Adrenal gland (tissue), 5 donors: Measurements from ENCODE around the gene CMC1.

Source experiments
- CTCF ChIP-seq, 6 experiments: fragments of 450-650 bp in 4 of 6; fragments of 200-600 bp in 2 of 6; sonication (generic) in 1 of 6; IDR thresholded peaks; 1 replicate in 5 of 6; 2 replicates in 1 of 6; pipeline versions ENCODE4 v1.5.1 to v1.8.0; 2016 to 2021; ENCODE audit warnings: antibody characterized with exemption in 6 of 6, mild to moderate bottlenecking in 2 of 6, moderate library complexity in 1 of 6
- POLR2A ChIP-seq, 2 donors: fragments of 450-650 bp; IDR thresholded peaks; one replicate each; pipeline ENCODE4 v1.6.1; 2017; ENCODE audit warnings: antibody characterized with exemption in 2 of 2, mild to moderate bottlenecking in 2 of 2, moderate library complexity in 1 of 2
- donor health status: DM: no; HTN: no; CAD: no.

GRCh38 chr3:28326458-28326926 lies 85.1 kb downstream of the CMC1 start:
- TF ChIP-seq POLR2A (IDR thresholded peaks at IDR 0.05) = no peak
- TF ChIP-seq CTCF (IDR thresholded peaks at IDR 0.05) = no peak
